Osteocyte (in vitro differentiated cells): ENCODE results near the gene ANXA2R. TPM values are rescaled to one million over a fixed set of nuclear protein-coding genes. Genes with fewer than 3 reads are reported as not detected.

ENCODE experiments used
- DNase-seq: peaks from one replicate; pipeline ENCODE4 v3.0.0; 2021; ENCODE audit warnings: mixed read lengths; ENCODE audit not compliant: unreplicated experiment; ENCODE audit errors: extremely low spot score
- H3K27ac Mint-ChIP-seq: one replicate; pipeline ENCODE4 v1.8.0; 2021; ENCODE audit warnings: mild to moderate bottlenecking, mixed read lengths; ENCODE audit not compliant: unreplicated experiment
- H3K27me3 Mint-ChIP-seq: one replicate; pipeline ENCODE4 v1.8.0; 2021; ENCODE audit warnings: mixed read lengths; ENCODE audit not compliant: unreplicated experiment
- H3K36me3 Mint-ChIP-seq: one replicate; pipeline ENCODE4 v1.8.0; 2021; ENCODE audit warnings: mixed read lengths; ENCODE audit not compliant: unreplicated experiment
- H3K4me1 Mint-ChIP-seq: one replicate; pipeline ENCODE4 v1.8.0; 2021; ENCODE audit warnings: mixed read lengths; ENCODE audit not compliant: unreplicated experiment
- H3K4me3 Mint-ChIP-seq: one replicate; pipeline ENCODE4 v1.8.0; 2021; ENCODE audit warnings: mild to moderate bottlenecking, moderate library complexity, mixed read lengths; ENCODE audit not compliant: unreplicated experiment
- H3K9me3 Mint-ChIP-seq: one replicate; pipeline ENCODE4 v1.8.0; 2021; ENCODE audit warnings: mixed read lengths; ENCODE audit not compliant: unreplicated experiment
- CTCF ChIP-seq: fragments of 200-600 bp; sonication (generic); IDR thresholded peaks from 2 replicates; pipeline ENCODE4 v1.5.0; 2021; ENCODE audit warnings: antibody characterized with exemption, mild to moderate bottlenecking, moderate library complexity
- total RNA-seq: library from RNA; stranded (reverse); gene quantifications from 2 replicates; pipeline ENCODE4 v1.2.1, GENCODE V29; 2021

ANXA2R gene
- total RNA-seq, 1 donor from 2014 or later = 5.3 TPM

- Mint-ChIP-seq H3K36me3 (no peaks in the 10 kb centered on the region), H3K27me3 (no peaks in the 10 kb centered on the region), H3K27ac (peak overlapping the region; percentile 89), H3K9me3 (no peaks in the 10 kb centered on the region), H3K4me1 (peaks cover 22% of the 10 kb centered on the region), H3K4me3 (peak overlapping the region; percentile 74)
- no peak for DNase-seq
- TF ChIP-seq CTCF = no peak
Observed at GRCh38 chr5:43000111-43000840, 39.8 kb downstream of the ANXA2R start.

GRCh38 chr5:42995360-42995751, 44.8 kb downstream of the ANXA2R start:
- H3K27me3 Mint-ChIP-seq = no peaks in the 10 kb centered on the region
- no peaks in the 10 kb centered on the region for H3K9me3 Mint-ChIP-seq
- peak overlapping the region; percentile 100 for H3K27ac Mint-ChIP-seq
- H3K36me3 Mint-ChIP-seq = no peaks in the 10 kb centered on the region
- no peak for TF ChIP-seq CTCF
- peak overlapping the region; percentile 98 for H3K4me3 Mint-ChIP-seq
- DNase-seq = no peak
- peaks cover 42% of the 10 kb centered on the region for H3K4me1 Mint-ChIP-seq

- H3K9me3 Mint-ChIP-seq = no peaks in the 10 kb centered on the region
- no peaks in the 10 kb centered on the region for H3K36me3 Mint-ChIP-seq
- peak; percentile 96 for DNase-seq
- no peaks in the 10 kb centered on the region for H3K27me3 Mint-ChIP-seq
- H3K4me3 Mint-ChIP-seq = peak overlapping the region; percentile 98
- TF ChIP-seq CTCF = peak; percentile 81
- H3K27ac Mint-ChIP-seq = peak overlapping the region; percentile 100
- peaks cover 42% of the 10 kb centered on the region for H3K4me1 Mint-ChIP-seq
Observed at GRCh38 chr5:42994555-42995359, 45.4 kb downstream of the ANXA2R start.

GRCh38 chr5:42994246-42994554, 45.9 kb downstream of the ANXA2R start:
- Mint-ChIP-seq H3K27ac (peak overlapping the region; percentile 100), H3K9me3 (no peaks in the 10 kb centered on the region), H3K27me3 (no peaks in the 10 kb centered on the region), H3K4me3 (peak overlapping the region; percentile 98), H3K4me1 (peaks cover 41% of the 10 kb centered on the region), H3K36me3 (no peaks in the 10 kb centered on the region)
- no peak for TF ChIP-seq CTCF
- no peak for DNase-seq

- Mint-ChIP-seq H3K27me3 (no peaks in the 10 kb centered on the region), H3K4me1 (peaks cover 45% of the 10 kb centered on the region), H3K36me3 (peaks cover 3% of the 10 kb centered on the region), H3K4me3 (peak overlapping the region; percentile 98), H3K9me3 (no peaks in the 10 kb centered on the region), H3K27ac (peak overlapping the region; percentile 100)
- TF ChIP-seq CTCF = no peak
- no peak for DNase-seq
Observed at GRCh38 chr5:42993516-42994245, 46.4 kb downstream of the ANXA2R start.
